Aorta (tissue), 5 donors: ENCODE results near the gene KCNQ4. TPM values are rescaled to one million over a fixed set of nuclear protein-coding genes. Genes with fewer than 3 reads are reported as not detected.

Experiments used
- ATAC-seq: fragments of 200-7000 bp; cut with Tn5 transposase; one replicate; pipeline ENCODE4 v1.9.1; 2022; ENCODE audit warnings: moderate library complexity; ENCODE audit not compliant: low FRiP score
- DNase-seq, 2 donors: peaks; one replicate each; pipeline ENCODE4 v3.0.0-alpha.2; 2020
- H3K27ac ChIP-seq, 2 donors: one replicate each; pipeline ENCODE4 v1.5.1; 2013; ENCODE audit warnings: low read length in 2 of 2, mild to moderate bottlenecking in 2 of 2, moderate library complexity in 2 of 2, control low read depth in 1 of 2, inconsistent platforms in 1 of 2, low read depth in 1 of 2
- H3K27me3 ChIP-seq, 2 donors: one replicate each; pipeline ENCODE4 v1.6.1; 2013; ENCODE audit warnings: control low read depth in 1 of 2, low read length in 1 of 2, mild to moderate bottlenecking in 1 of 2, moderate library complexity in 1 of 2; ENCODE audit not compliant: insufficient read depth in 2 of 2, control insufficient read depth in 1 of 2
- H3K36me3 ChIP-seq, 2 donors: one replicate each; pipeline ENCODE4 v1.6.1; 2013; ENCODE audit warnings: control low read depth in 1 of 2, low read length in 1 of 2, mild to moderate bottlenecking in 1 of 2; ENCODE audit not compliant: insufficient read depth in 2 of 2, control insufficient read depth in 1 of 2
- H3K4me1 ChIP-seq, 2 donors: one replicate each; pipeline ENCODE4 v1.6.1; 2013; ENCODE audit warnings: low read length in 2 of 2, control low read depth in 1 of 2, mild to moderate bottlenecking in 1 of 2, moderate library complexity in 1 of 2; ENCODE audit not compliant: insufficient read depth in 2 of 2, control insufficient read depth in 1 of 2
- H3K4me3 ChIP-seq, 2 donors: one replicate each; pipeline ENCODE4 v1.5.1; 2013; ENCODE audit warnings: low read length in 2 of 2, control low read depth in 1 of 2, mild to moderate bottlenecking in 1 of 2
- H3K9me3 ChIP-seq: one replicate; pipeline ENCODE4 v1.6.1; 2013; ENCODE audit warnings: mild to moderate bottlenecking, low read length; ENCODE audit not compliant: control insufficient read depth
- WGBS, 2 donors: extraction: QIAGEN DNeasy Blood & Tissue Kit; methylation state at CpG; one replicate each; pipeline ENCODE4 v1.1.7; 2013; 5-methylcytosine and 5-hydroxymethylcytosine counted together
- intact Hi-C, 2 donors: fragments of 100-400 bp; cut with DNase I; formaldehyde crosslinking; loops; one replicate each; pipeline versions ENCODE4 v1.14.2 to v1.15.0; 2022
- polyA plus RNA-seq, 2 donors: library from polyadenylated mRNA; stranded (reverse); fragments of 200-250 nt; gene quantifications; one replicate each; pipeline ENCODE4 v1.2.3, GENCODE V29; 2013
- total RNA-seq, 2 donors: library from RNA; stranded (reverse); fragmentation: NEBNext Ultra II Directional; extraction: Animal tissue kit (Norgen Biotek cat#: 25700); gene quantifications; one replicate each; pipeline ENCODE4 v1.2.1, GENCODE V29; 2021
- donor health status: healthy with polysubstance abuse.
- donor health status: Bipolar disorder and iron deficiency.
- donor health status: DM: no; HTN: no; CAD: no.
- donor health status: DM: no; HTN: no; CAD: no.
- donor health status: DM: yes; HTN: yes; CAD: no.

Gene KCNQ4
- total and polyA plus RNA-seq, 4 donors = 0.88 to 10.0 (median 7.9) TPM

DNA sequence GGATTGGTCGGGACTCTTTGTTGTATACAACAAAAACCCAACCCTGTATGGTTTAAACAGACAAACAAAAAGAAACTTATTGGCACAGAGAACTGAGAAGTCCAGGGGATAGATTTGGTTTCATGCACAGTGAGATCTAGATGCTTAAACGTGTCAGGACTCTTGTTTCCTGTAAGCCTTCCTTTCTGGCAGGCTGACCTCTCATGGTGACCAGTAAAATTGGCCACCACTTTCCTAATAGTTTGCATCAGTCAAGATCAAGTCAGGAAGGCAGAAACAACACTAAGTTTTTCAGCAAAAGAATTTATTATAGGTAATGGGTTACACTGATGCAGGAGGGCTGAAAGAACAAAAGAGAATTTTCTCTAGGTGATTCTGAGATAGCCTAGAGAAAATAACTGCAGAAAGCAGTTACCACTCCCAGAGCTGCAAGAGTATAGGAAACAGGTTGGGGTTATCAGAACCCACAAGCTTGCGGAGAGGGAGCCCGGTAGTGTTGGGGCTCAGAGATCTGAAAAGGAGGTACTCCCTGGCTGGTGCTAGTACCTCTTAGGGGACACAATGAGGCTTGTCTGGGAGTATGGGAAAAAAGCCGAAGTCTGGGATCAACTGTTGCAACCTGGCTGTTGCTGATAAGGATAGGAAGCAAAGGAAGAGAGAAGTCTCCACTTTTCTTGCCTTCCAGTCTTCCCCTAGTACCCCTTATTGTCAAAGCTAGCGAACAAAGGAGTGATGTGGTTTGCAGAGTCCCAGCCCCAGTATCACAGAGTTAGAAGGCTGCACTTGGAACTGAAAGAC lies 57.1 kb downstream of the KCNQ4 start:
- intact Hi-C loops = loop anchor here in 1 of 2 donors (10.0 kb wide), 1 partner anchor 166 kb away; no protein-coding TSS in a partner anchor
- peaks cover 0 to 4% of the 10 kb centered on the region in 2 donors for H3K36me3 ChIP-seq
- peaks cover 1% of the 10 kb centered on the region for H3K9me3 ChIP-seq
- H3K27me3 ChIP-seq = no peaks in the 10 kb centered on the region
- no peak overlapping the region for H3K4me3 ChIP-seq
- no peak overlapping the region for H3K27ac ChIP-seq
- DNase-seq = no peak
- no peak for ATAC-seq
- 71 to 77% methylated on average over 6 of the region's 6 CpGs for whole genome bisulfite sequencing, 2 donors
- H3K4me1 ChIP-seq = no peaks in the 10 kb centered on the region

GRCh38 chr1:40841602-40842001 lies 58.0 kb downstream of the KCNQ4 start:
- 88 to 90% methylated on average over 7 of the region's 7 CpGs for WGBS, 2 donors
- intact Hi-C loops = loop anchor here in 1 of 2 donors (10.0 kb wide), 1 partner anchor 167 kb away; no protein-coding TSS in a partner anchor
- Histone ChIP-seq H3K36me3 (peaks cover 0 to 4% of the 10 kb centered on the region in 2 donors), H3K4me1 (no peaks in the 10 kb centered on the region), H3K27ac (no peak overlapping the region), H3K4me3 (no peak overlapping the region), H3K9me3 (peaks cover 1% of the 10 kb centered on the region), H3K27me3 (no peaks in the 10 kb centered on the region)
- peak in 1 of 2 donors; percentile 21 for DNase-seq
- ATAC-seq = no peak

DNA sequence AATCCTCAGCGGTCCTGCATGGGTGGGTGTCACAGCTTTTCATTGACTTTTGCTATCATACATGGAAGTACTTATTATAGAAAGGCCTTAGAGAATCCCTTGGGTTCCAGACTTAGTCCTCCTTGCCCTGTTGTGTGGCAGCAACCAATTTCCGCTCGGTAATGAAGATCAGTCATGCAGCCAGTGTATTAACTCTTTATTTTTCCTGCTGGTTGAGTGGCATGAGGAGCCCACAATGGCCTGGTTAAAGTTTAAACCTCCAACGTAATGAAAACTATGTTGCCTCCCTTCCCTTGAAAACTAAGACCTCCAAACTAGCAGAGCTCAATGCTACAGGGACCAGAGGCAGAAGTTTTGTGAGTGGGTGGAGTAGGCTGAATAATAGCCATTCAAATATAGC lies 58.6 kb downstream of the KCNQ4 start:
- no peak for DNase-seq
- intact Hi-C loops = loop anchor here in 1 of 2 donors (10.0 kb wide), 1 partner anchor 167 kb away; no protein-coding TSS in a partner anchor
- Histone ChIP-seq H3K27ac (no peak overlapping the region), H3K9me3 (peaks cover 1% of the 10 kb centered on the region), H3K4me3 (no peak overlapping the region), H3K36me3 (peaks cover 0 to 4% of the 10 kb centered on the region in 2 donors), H3K27me3 (no peaks in the 10 kb centered on the region), H3K4me1 (no peaks in the 10 kb centered on the region)
- 71% methylated on average over 4 of the region's 4 CpGs for WGBS, 2 donors
- ATAC-seq = no peak

GRCh38 chr1:40842691-40843090 lies 59.1 kb downstream of the KCNQ4 start:
- WGBS, 2 donors = 98 to 100% methylated on average over 3 of the region's 3 CpGs
- Histone ChIP-seq H3K27ac (no peak overlapping the region), H3K4me3 (no peak overlapping the region), H3K4me1 (no peaks in the 10 kb centered on the region), H3K27me3 (no peaks in the 10 kb centered on the region), H3K36me3 (peaks cover 0 to 4% of the 10 kb centered on the region in 2 donors), H3K9me3 (peaks cover 1% of the 10 kb centered on the region)
- no peak for DNase-seq
- intact Hi-C loops = loop anchor here in 1 of 2 donors (10.0 kb wide), 1 partner anchor 168 kb away; no protein-coding TSS in a partner anchor
- ATAC-seq = no peak

- intact Hi-C loops = loop anchor here in 1 of 2 donors (10.0 kb wide), 1 partner anchor 169 kb away; no protein-coding TSS in a partner anchor
- no peak overlapping the region for H3K4me3 ChIP-seq
- ATAC-seq (no peak), DNase-seq (no peak)
- H3K27ac ChIP-seq = no peak overlapping the region
- 89 to 91% methylated on average over 5 of the region's 5 CpGs for WGBS, 2 donors
- no peaks in the 10 kb centered on the region for H3K27me3 ChIP-seq
- H3K36me3 ChIP-seq = no peaks in the 10 kb centered on the region
- no peaks in the 10 kb centered on the region for H3K4me1 ChIP-seq
- H3K9me3 ChIP-seq = peaks cover 1% of the 10 kb centered on the region
Observed at GRCh38 chr1:40844079-40844478, 60.5 kb downstream of the KCNQ4 start.

DNA sequence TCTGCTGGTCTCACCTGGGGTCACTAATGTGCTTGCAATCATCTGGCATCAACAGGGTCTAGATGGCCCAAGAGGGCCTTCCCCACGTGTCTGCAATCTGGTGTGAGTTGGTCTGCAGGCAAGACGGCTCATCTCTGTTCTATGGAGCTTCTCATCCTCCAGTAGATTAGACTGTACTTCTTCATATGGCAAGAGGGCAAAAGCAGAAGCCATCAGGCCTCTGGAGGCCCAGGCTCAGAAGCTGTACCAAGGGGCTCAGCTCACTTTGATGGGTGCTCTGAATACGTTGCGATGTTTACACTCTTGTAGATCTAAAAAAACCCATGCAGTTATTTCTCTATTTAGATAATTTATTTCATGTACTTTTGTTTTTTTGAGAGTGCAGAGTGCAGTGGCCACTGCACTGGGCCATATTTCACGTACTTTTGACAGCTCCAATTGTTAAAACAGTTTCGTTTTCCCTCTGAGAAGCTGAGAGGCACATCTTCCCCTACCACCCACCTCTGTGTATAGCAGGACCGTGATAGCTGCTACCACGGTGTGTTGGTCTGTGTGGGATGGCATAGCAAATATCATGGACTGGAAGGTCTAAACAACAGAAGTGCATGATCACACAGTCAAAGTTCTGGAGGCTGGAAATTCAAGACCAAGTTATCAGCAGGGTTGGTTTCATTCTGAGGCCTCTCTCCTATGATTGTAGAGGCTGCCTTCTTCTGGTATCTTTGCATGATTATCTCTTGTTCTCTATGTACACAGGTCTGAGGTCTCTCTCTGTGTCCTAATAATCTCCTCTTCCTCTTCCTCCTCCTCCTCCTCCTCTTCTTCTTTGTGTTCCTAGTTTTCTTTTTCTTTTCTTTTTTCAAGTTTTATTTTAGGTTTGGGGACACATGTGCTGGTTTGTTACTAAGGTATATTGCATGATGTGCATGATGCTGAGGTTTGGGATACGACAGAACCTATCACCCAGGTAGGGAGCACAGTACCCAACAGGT lies 61.6 kb downstream of the KCNQ4 start:
- Histone ChIP-seq H3K4me3 (no peak overlapping the region), H3K9me3 (peaks cover 1% of the 10 kb centered on the region), H3K4me1 (no peaks in the 10 kb centered on the region), H3K36me3 (no peaks in the 10 kb centered on the region), H3K27me3 (no peaks in the 10 kb centered on the region), H3K27ac (no peak overlapping the region)
- ATAC-seq (no peak), DNase-seq (peak in 1 of 2 donors; percentile 11)
- intact Hi-C loops = loop anchor here in 1 of 2 donors (5.0 to 10.0 kb wide), 2 partner anchors 73 to 170 kb away; no protein-coding TSS in a partner anchor
- 44 to 54% methylated on average over 9 of the region's 9 CpGs for WGBS, 2 donors

DNA sequence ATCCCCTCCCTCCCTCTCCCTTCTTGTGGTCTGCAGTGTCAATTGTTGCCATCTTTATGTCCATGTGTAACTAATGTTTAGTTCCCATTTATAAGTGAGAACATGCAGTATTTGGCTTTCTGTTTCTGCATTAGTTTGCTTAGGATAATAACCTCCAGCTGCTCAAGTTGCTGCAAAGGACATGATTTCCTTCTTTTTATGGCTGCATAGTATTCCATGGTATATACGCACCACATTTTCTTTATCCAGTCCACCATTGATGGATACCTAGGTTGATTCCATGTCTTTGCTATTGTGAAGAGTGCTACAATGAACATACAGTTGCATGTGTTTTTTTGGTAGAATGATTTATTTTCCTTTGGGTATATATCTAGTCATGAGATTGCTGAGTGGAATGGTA lies 62.3 kb downstream of the KCNQ4 start:
- peaks cover 1% of the 10 kb centered on the region for H3K9me3 ChIP-seq
- no peak overlapping the region for H3K27ac ChIP-seq
- H3K4me3 ChIP-seq = no peak overlapping the region
- WGBS, 2 donors = 99 to 100% methylated on average over 1 of the region's 1 CpG
- DNase-seq = no peak
- no peak for ATAC-seq
- intact Hi-C loops = loop anchor here in 1 of 2 donors (5.0 to 10.0 kb wide), 2 partner anchors 74 to 171 kb away; no protein-coding TSS in a partner anchor
- H3K36me3 ChIP-seq = no peaks in the 10 kb centered on the region
- H3K27me3 ChIP-seq = no peaks in the 10 kb centered on the region
- no peaks in the 10 kb centered on the region for H3K4me1 ChIP-seq

- Histone ChIP-seq H3K4me1 (no peaks in the 10 kb centered on the region), H3K27ac (no peak overlapping the region), H3K27me3 (no peaks in the 10 kb centered on the region), H3K9me3 (peaks cover 1% of the 10 kb centered on the region), H3K4me3 (no peak overlapping the region), H3K36me3 (no peaks in the 10 kb centered on the region)
- ATAC-seq (no peak), DNase-seq (no peak)
- intact Hi-C loops = loop anchor here in 1 of 2 donors (5.0 to 10.0 kb wide), 2 partner anchors 75 to 172 kb away; no protein-coding TSS in a partner anchor
- 87 to 89% methylated on average over 6 of the region's 6 CpGs for WGBS, 2 donors
Observed at GRCh38 chr1:40847023-40847745, 63.6 kb downstream of the KCNQ4 start.
